ENCODE results near the gene KRTAP20-4. TPM values are rescaled to one million over a fixed set of nuclear protein-coding genes. Genes with fewer than 3 reads are reported as not detected.

The KRTAP20-4 gene
- total RNA-seq, 1 donor: not detected

GRCh38 chr21:30598802-30599201 is 21.6 kb upstream of the KRTAP20-4 start, which contains the start of gene KRTAP6-2:
Gene KRTAP6-2 (minus strand): TSS chr21:30598902. CDS start chr21:30598874, 28 bp downstream.
- no peak within 1 kb of the TSS for H3K4me3 ChIP-seq (ENCODE audit: low read depth, low read length)
- no peak for TF ChIP-seq CTCF (IDR thresholded peaks at IDR 0.05; ENCODE audit: insufficient read depth, low read length)

GRCh38 chr21:30600787-30601186 is 19.6 kb upstream of the KRTAP20-4 start, which contains the start of gene KRTAP22-1:
Gene KRTAP22-1 (plus strand): TSS chr21:30601087.
- DNase-seq (ENCODE audit: low read depth): no peak
- no peak within 1 kb of the TSS for H3K4me3 ChIP-seq (ENCODE audit: low read depth, low read length)
- no peak for TF ChIP-seq CTCF (IDR thresholded peaks at IDR 0.05; ENCODE audit: insufficient read depth, low read length)

More at GRCh38 chr21:30598802-30599201, 21.6 kb upstream of the KRTAP20-4 start, which contains the start of gene KRTAP6-2:
- no peak for DNase-seq (ENCODE audit: low read depth)

- H3K4me3 ChIP-seq (ENCODE audit: low read depth, low read length): no peak overlapping the region
- DNase-seq (ENCODE audit: low read depth): no peak
- no peak for TF ChIP-seq CTCF (IDR thresholded peaks at IDR 0.05; ENCODE audit: insufficient read depth, low read length)
Observed at GRCh38 chr21:30605968-30606367, 14.5 kb upstream of the KRTAP20-4 start.

GRCh38 chr21:30612132-30612531 is 8.3 kb upstream of the KRTAP20-4 start:
- no peak for TF ChIP-seq CTCF (IDR thresholded peaks at IDR 0.05; ENCODE audit: insufficient read depth, low read length)
- no peak for DNase-seq (ENCODE audit: low read depth)
- H3K4me3 ChIP-seq (ENCODE audit: low read depth, low read length): no peak overlapping the region

- no peak for DNase-seq (ENCODE audit: low read depth)
- no peak within 1 kb of the TSS for H3K4me3 ChIP-seq (ENCODE audit: low read depth, low read length)
- no peak for TF ChIP-seq CTCF (IDR thresholded peaks at IDR 0.05; ENCODE audit: insufficient read depth, low read length)
Observed at GRCh38 chr21:30613836-30614235, 6.6 kb upstream of the KRTAP20-4 start, which contains the start of gene KRTAP6-1. Gene KRTAP6-1 (minus strand): TSS chr21:30613930. CDS start chr21:30613904, 26 bp downstream.

- DNase-seq (ENCODE audit: low read depth): no peak
- TF ChIP-seq CTCF (IDR thresholded peaks at IDR 0.05; ENCODE audit: insufficient read depth, low read length): no peak
- no peak overlapping the region for H3K4me3 ChIP-seq (ENCODE audit: low read depth, low read length)
Observed at GRCh38 chr21:30615199-30615598, 5.2 kb upstream of the KRTAP20-4 start.

- H3K4me3 ChIP-seq (ENCODE audit: low read depth, low read length): no peak within 1 kb of the TSS
- no peak for TF ChIP-seq CTCF (IDR thresholded peaks at IDR 0.05; ENCODE audit: insufficient read depth, low read length)
- no peak for DNase-seq (ENCODE audit: low read depth)
Observed at GRCh38 chr21:30616125-30616524, 4.3 kb upstream of the KRTAP20-4 start, which contains the start of gene KRTAP20-1. Gene KRTAP20-1 (plus strand): TSS chr21:30616425. CDS start chr21:30616455, 30 bp downstream.
